Common myeloid progenitor, CD34-positive (primary cell): ENCODE measurements around the gene PPP1R16B.

Source experiments
- CTCF ChIA-PET: fragments of 350-600 bp; sonication (Branson Sonifier 250); formaldehyde crosslinking; loops from one replicate; lab custom pipeline; 2021; ENCODE audit warnings: antibody characterized with exemption; lab: Charles Lee
- POLR2A ChIA-PET: fragments of 350-600 bp; sonication (Branson Sonifier 250); formaldehyde crosslinking; loops from one replicate; lab custom pipeline; 2021; ENCODE audit warnings: antibody characterized with exemption; lab: Charles Lee
- DNase-seq, 3 donors: peaks; one replicate each; pipeline versions ENCODE4 v3.0.0 to v3.0.0-alpha.2; 2013
- H3K27ac ChIP-seq, 2 experiments: 1 replicate in 1 of 2; 2 replicates in 1 of 2; pipeline ENCODE4 v1.7.0; 2013; ENCODE audit warnings: inconsistent platforms in 2 of 2, low read length in 2 of 2, mild to moderate bottlenecking in 2 of 2, low read depth in 1 of 2, moderate library complexity in 1 of 2; ENCODE audit not compliant: severe bottlenecking in 2 of 2, insufficient read depth in 1 of 2, poor library complexity in 1 of 2
- H3K27me3 ChIP-seq, 5 experiments: replicated peaks in 2 of 5; 1 replicate in 3 of 5; 2 replicates in 2 of 5; pipeline versions ENCODE4 v1.6.1 to v1.7.0; 2013; ENCODE audit warnings: low read length in 4 of 5, mild to moderate bottlenecking in 2 of 5, moderate library complexity in 2 of 5, inconsistent platforms in 1 of 5; ENCODE audit not compliant: insufficient read depth in 5 of 5, control insufficient read depth in 4 of 5
- H3K36me3 ChIP-seq, 4 experiments: 1 replicate in 2 of 4; 2 replicates in 2 of 4; pipeline versions ENCODE4 v1.6.1 to v1.7.0; 2013; ENCODE audit warnings: low read length in 3 of 4, control low read depth in 1 of 4, mild to moderate bottlenecking in 1 of 4; ENCODE audit not compliant: control insufficient read depth in 4 of 4, insufficient read depth in 4 of 4
- H3K4me1 ChIP-seq, 4 experiments: 1 replicate in 3 of 4; 2 replicates in 1 of 4; pipeline versions ENCODE4 v1.6.1 to v1.7.1; 2013; ENCODE audit warnings: low read length in 3 of 4, mild to moderate bottlenecking in 3 of 4, control low read depth in 1 of 4, inconsistent platforms in 1 of 4, moderate library complexity in 1 of 4; ENCODE audit not compliant: control insufficient read depth in 4 of 4, insufficient read depth in 4 of 4; ENCODE audit errors: control extremely low read depth in 1 of 4
- H3K4me3 ChIP-seq, 7 experiments: 1 replicate in 4 of 7; 2 replicates in 3 of 7; pipeline versions ENCODE4 v1.5.1 to v1.7.0; 2013; ENCODE audit warnings: mild to moderate bottlenecking in 7 of 7, low read length in 6 of 7, moderate library complexity in 6 of 7, inconsistent platforms in 2 of 7, low read depth in 2 of 7, control low read depth in 1 of 7; ENCODE audit not compliant: insufficient read depth in 4 of 7, control insufficient read depth in 1 of 7; ENCODE audit errors: extremely low read depth in 1 of 7
- H3K9me3 ChIP-seq, 5 experiments: 1 replicate in 4 of 5; 2 replicates in 1 of 5; pipeline versions ENCODE4 v1.6.1 to v1.7.1; 2013; ENCODE audit warnings: low read length in 4 of 5, mild to moderate bottlenecking in 2 of 5, inconsistent platforms in 1 of 5, low read depth in 1 of 5, moderate library complexity in 1 of 5; ENCODE audit not compliant: control insufficient read depth in 4 of 5, insufficient read depth in 2 of 5; ENCODE audit errors: control extremely low read depth in 1 of 5
- whole genome bisulfite sequencing: methylation state at CpG from one replicate; pipeline ENCODE4 v1.1.5; 2013; ENCODE audit not compliant: insufficient coverage; 5-methylcytosine and 5-hydroxymethylcytosine counted together

The PPP1R16B gene

DNA sequence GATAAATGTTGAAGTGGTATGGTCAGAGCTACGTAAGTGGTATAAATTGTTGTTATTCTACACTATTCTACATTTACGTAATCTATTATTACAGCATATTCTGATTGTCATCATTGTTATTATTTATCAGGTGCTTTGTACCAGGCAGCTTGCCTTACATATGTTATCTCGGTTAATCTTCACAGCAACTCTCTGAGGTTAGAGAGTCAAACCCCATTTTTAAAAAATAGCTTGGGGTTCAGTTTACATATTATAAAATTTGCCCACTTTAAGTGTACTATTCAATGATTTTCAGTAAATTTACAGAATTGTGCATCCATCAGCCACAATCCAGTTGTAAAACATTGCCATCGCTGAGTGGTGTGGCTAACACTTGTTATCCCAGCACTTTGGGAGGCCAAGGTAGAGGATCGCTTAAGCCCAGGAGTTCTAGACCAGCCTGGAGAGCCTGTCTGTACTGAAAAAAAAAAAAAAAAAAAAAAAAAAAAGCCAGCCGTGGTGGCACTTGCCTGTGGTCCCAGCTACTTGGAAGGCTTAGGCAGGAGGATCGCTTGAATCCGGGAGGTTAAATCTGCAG, 35.5 kb downstream of the PPP1R16B start:
- DNase-seq: no peak
- CTCF ChIA-PET: interaction anchor here (1.0 to 1.5 kb wide), 3 partner anchors 52 to 56 kb away, joined by 3 to 7 read pairs (median 6); no protein-coding TSS in a partner anchor
- 90% methylated on average over 2 of the region's 8 CpGs for WGBS
- Histone ChIP-seq H3K9me3 (no peaks in the 10 kb centered on the region), H3K36me3 (peaks cover 1 to 4% (median 3%) of the 10 kb centered on the region in 4 experiments), H3K4me3 (no peak overlapping the region), H3K27me3 (no peaks in the 10 kb centered on the region), H3K27ac (no peak overlapping the region), H3K4me1 (peaks cover 10 to 19% (median 18%) of the 10 kb centered on the region in 4 experiments)
- POLR2A ChIA-PET: interaction anchor here (0.7 to 0.9 kb wide), 2 partner anchors 10 to 35 kb away, joined by 3 to 5 read pairs; partner anchors contain the start of gene PPP1R16B

GRCh38 chr20:38841570-38841969, 36.1 kb downstream of the PPP1R16B start:
- CTCF ChIA-PET: interaction anchor here (1.0 kb wide), 1 partner anchor 56 kb away, joined by 3 read pairs; no protein-coding TSS in a partner anchor
- 90% methylated on average over 2 of the region's 2 CpGs for WGBS
- Histone ChIP-seq H3K27ac (peak overlapping the region in 1 of 2 experiments; percentile 35), H3K9me3 (no peaks in the 10 kb centered on the region), H3K4me3 (no peak overlapping the region), H3K4me1 (peaks cover 10 to 19% (median 18%) of the 10 kb centered on the region in 4 experiments), H3K36me3 (peaks cover 0 to 3% (median 3%) of the 10 kb centered on the region in 4 experiments), H3K27me3 (no peaks in the 10 kb centered on the region)
- DNase-seq: no peak
- POLR2A ChIA-PET: interaction anchor here (0.7 kb wide), 1 partner anchor 11 kb away, joined by 5 read pairs; no protein-coding TSS in a partner anchor

DNA sequence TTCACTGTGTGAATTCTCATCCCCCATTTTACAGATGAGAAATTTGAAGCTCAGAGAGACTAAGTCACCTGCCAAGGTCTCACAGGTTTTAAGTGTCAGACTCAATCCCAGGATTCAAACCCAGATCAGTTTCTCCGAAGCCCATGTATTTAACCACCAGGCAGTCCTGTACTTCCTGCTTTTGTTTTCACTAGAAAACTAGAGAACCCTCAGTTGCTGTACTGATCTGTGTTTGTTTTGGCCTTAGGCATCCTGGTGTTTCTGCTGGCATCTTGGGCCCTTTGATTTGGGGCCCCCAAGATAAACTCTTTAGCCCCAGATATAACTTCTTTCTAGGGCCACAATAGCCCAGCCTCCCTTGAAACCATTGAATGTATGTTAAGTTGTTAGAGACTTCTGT, 36.5 kb downstream of the PPP1R16B start:
- Histone ChIP-seq H3K27me3 (no peaks in the 10 kb centered on the region), H3K4me1 (peaks cover 10 to 19% (median 18%) of the 10 kb centered on the region in 4 experiments), H3K9me3 (no peaks in the 10 kb centered on the region), H3K4me3 (no peak overlapping the region), H3K27ac (peak overlapping the region; percentile 35 to 37), H3K36me3 (peaks cover 0 to 3% (median 1%) of the 10 kb centered on the region in 4 experiments)
- no peak for DNase-seq
- ChIA-PET POLR2A (no interaction called here), CTCF (no interaction called here)
- WGBS: 88% methylated on average over 1 of the region's 1 CpG

GRCh38 chr20:38842558-38842981, 37.1 kb downstream of the PPP1R16B start:
- POLR2A ChIA-PET: no interaction called here
- CTCF ChIA-PET: interaction anchor here (1.0 to 1.2 kb wide), 2 partner anchors 50 to 117 kb away, joined by 3 read pairs; no protein-coding TSS in a partner anchor
- Histone ChIP-seq H3K9me3 (no peaks in the 10 kb centered on the region), H3K27me3 (no peaks in the 10 kb centered on the region), H3K36me3 (peaks cover 0 to 3% (median 1%) of the 10 kb centered on the region in 4 experiments), H3K4me3 (peak overlapping the region in 2 of 7 experiments; percentile 24 to 51), H3K4me1 (peaks cover 10 to 19% (median 18%) of the 10 kb centered on the region in 4 experiments), H3K27ac (peak overlapping the region; percentile 37 to 67)
- peak; percentile 71 to 94 (median 91) for DNase-seq
- 14% methylated on average over 1 of the region's 1 CpG for WGBS

- Histone ChIP-seq H3K9me3 (no peaks in the 10 kb centered on the region), H3K4me1 (peaks cover 10 to 19% (median 18%) of the 10 kb centered on the region in 4 experiments), H3K27ac (no peak overlapping the region), H3K36me3 (peaks cover 0 to 3% (median 0%) of the 10 kb centered on the region in 4 experiments), H3K27me3 (no peaks in the 10 kb centered on the region), H3K4me3 (peak overlapping the region in 1 of 7 experiments; percentile 24)
- 100% methylated on average over 1 of the region's 3 CpGs for WGBS
- ChIA-PET POLR2A (interaction anchor here (0.8 kb wide), 1 partner anchor 15 kb away, joined by 3 read pairs; no protein-coding TSS in a partner anchor), CTCF (interaction anchor here (1.0 to 1.2 kb wide), 2 partner anchors 49 to 118 kb away, joined by 3 read pairs; no protein-coding TSS in a partner anchor)
- DNase-seq: no peak
These were observed 37.8 kb downstream of the PPP1R16B start for GRCh38 chr20:38843346-38843745.

DNA sequence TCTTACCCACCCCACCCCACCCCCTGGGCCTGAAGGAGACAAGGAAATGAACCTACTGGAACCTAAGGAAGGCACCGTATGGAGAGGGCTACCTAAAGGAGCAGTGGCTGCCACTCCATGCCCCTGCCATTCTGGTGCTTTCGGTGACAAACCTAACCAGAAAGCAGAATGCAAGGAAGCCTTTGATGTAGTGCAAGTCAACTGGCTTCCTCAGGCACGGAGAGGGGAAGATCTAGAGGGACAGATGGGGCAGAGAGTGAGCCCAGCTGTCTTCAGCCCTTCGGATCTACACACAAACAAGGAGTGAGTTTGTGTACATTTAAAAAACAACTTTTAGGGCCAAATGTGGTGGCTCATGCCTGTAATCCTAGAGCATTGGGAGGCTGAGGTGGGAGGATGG, 39.5 kb downstream of the PPP1R16B start:
- POLR2A ChIA-PET: no interaction called here
- no peak for DNase-seq

DNA sequence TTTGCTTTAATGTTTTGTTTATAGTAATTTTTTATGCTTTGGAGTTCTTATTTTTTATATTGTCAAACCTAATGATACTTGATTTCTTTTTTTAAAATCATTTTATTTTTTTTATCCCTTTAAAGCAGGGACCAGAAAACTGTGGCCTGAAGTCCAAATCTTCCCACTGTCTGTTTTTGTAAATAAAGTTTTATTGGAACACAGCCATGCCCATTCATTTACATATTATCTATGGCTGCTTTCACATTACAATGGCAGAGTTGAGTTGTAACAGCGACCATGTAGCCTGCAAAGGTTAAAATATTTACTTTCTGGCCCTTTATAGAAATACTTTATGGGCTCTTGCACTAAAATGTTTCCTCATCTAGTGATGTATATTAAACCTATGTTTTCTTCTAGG, 42.3 kb downstream of the PPP1R16B start:
- ChIA-PET CTCF (no interaction called here), POLR2A (no interaction called here)
- no peak overlapping the region for H3K27ac ChIP-seq
- H3K4me3 ChIP-seq: no peak overlapping the region
- H3K4me1 ChIP-seq: peaks cover 2 to 7% (median 5%) of the 10 kb centered on the region in 4 experiments
- H3K9me3 ChIP-seq: no peaks in the 10 kb centered on the region
- H3K27me3 ChIP-seq: no peaks in the 10 kb centered on the region
- WGBS: no CpG with 5 or more reads among the region's 1 CpG
- no peak for DNase-seq
- H3K36me3 ChIP-seq: no peaks in the 10 kb centered on the region

More for the DNA sequence above, 39.5 kb downstream of the PPP1R16B start:
- no peak overlapping the region for H3K27ac ChIP-seq
- H3K4me3 ChIP-seq: no peak overlapping the region
- no peaks in the 10 kb centered on the region for H3K9me3 ChIP-seq
- CTCF ChIA-PET: interaction anchor here (1.1 kb wide), 1 partner anchor 30 kb away, joined by 3 read pairs; no protein-coding TSS in a partner anchor
- peaks cover 10 to 19% (median 18%) of the 10 kb centered on the region in 4 experiments for H3K4me1 ChIP-seq
- H3K27me3 ChIP-seq: no peaks in the 10 kb centered on the region
- WGBS: 94% methylated on average over 2 of the region's 4 CpGs
- no peaks in the 10 kb centered on the region for H3K36me3 ChIP-seq
